ENCODE measurements around the gene SLC16A13. TPM values are rescaled to one million over a fixed set of nuclear protein-coding genes. Genes with fewer than 3 reads are reported as not detected.
A peak's percentile ranks its signal among the peaks of the same experiment; 100 is the strongest.

Gene SLC16A13
- total and polyA plus RNA-seq, 2 experiments from 2014 or later: 1.1 TPM; not detected in 1

DNA sequence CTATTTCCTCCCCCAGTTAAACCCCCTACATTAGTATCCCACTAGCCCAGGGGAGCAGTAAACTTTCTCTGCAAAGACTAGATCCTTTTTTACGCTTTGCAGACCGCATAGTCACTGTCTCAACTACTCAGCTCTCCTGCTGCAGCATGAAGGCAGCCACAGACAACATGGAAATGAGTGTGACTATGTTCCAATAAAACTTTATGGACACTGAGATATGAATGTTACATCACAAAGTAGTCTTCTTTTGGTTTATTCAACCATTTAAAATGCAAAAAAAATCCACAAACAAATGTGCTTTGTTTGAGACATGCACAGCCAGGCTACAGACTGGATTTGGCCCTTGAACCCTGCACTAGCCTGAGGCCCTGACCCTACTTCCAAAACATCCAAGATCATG is 25.3 kb upstream of the SLC16A13 start:
- Histone ChIP-seq H2AFZ (no peak overlapping the region), H3K4me1 (ENCODE audit: insufficient read depth) (peaks cover 9% of the 10 kb centered on the region; the same call in 1 of the 2 replicates), H3K27ac (no peak overlapping the region), H3K36me3 (ENCODE audit: low read depth) (no peaks in the 10 kb centered on the region), H3K9me2 (ENCODE audit: insufficient read depth) (no peaks in the 10 kb centered on the region), H3K27me3 (replicated peaks; ENCODE audit: insufficient read depth) (no peaks in the 10 kb centered on the region), H3K4me3 (peak overlapping the region; percentile 95), H3F3A (ENCODE audit: insufficient read depth) (peaks cover 14% of the 10 kb centered on the region), H3K79me2 (ENCODE audit: insufficient read depth) (peaks cover 80% of the 10 kb centered on the region), H3K9me3 (ENCODE audit: low read depth) (no peaks in the 10 kb centered on the region), H3K9ac (0 out of 2 replicates have a peak overlapping the region, but pooled peaks have one; percentile 2), H3K4me2 (ENCODE audit: unreplicated experiment) (peak overlapping the region; percentile 94), H4K20me1 (ENCODE audit: insufficient read depth) (no peaks in the 10 kb centered on the region)
- TF ChIP-seq EZH2 (IDR thresholded peaks at IDR 0.05; ENCODE audit: insufficient read depth, poor library complexity, severe bottlenecking) (no peak), EZH2phosphoT487 (IDR thresholded peaks at IDR 0.05; ENCODE audit: insufficient read depth, low read depth) (no peak)
- in situ Hi-C loops (cut with MboI): loop anchor here (5.0 kb wide), 1 partner anchor 98 kb away; no protein-coding TSS in a partner anchor
- DNase-seq: no peak
- 97 to 98% methylated on average over 2 of the region's 2 CpGs for WGBS, 2 experiments (ENCODE audit: low coverage in 1 of 2, low lambda C conversion rate in 2 of 2, missing lambda C conversion rate in 2 of 2)

DNA sequence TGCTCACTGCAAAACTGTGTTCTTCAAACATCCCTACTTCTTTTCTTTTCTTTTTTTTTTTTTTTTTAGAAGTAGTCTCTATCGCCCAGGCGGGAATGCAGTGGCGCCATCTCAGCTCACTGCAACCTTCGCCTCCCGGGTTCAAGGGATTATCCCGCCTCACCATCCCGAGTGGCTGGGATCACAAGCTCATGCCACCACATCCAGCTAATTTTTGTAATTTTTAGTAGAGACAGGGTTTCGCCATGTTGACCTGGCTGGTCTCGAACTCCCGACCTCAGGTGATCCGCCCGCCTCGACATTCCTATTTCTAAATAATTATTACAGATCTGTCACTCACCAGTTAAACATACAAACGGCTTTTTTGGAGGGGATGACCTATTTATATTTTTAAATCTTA is 24.4 kb upstream of the SLC16A13 start:
- peaks cover 80% of the 10 kb centered on the region for H3K79me2 ChIP-seq (ENCODE audit: insufficient read depth)
- WGBS, 2 experiments (ENCODE audit: low coverage in 1 of 2, low lambda C conversion rate in 2 of 2, missing lambda C conversion rate in 2 of 2): 41 to 45% methylated on average over 14 of the region's 14 CpGs
- no peaks in the 10 kb centered on the region for H3K9me3 ChIP-seq (ENCODE audit: low read depth)
- no peaks in the 10 kb centered on the region for H3K9me2 ChIP-seq (ENCODE audit: insufficient read depth)
- peak overlapping the region; percentile 95 for H3K4me3 ChIP-seq
- no peak for DNase-seq
- in situ Hi-C loops (cut with MboI): loop anchor here (5.0 kb wide), 1 partner anchor 99 kb away; no protein-coding TSS in a partner anchor
- peak overlapping the region; percentile 94 for H3K9ac ChIP-seq
- peaks cover 18% of the 10 kb centered on the region; the same call in 1 of the 2 replicates for H3K4me1 ChIP-seq (ENCODE audit: insufficient read depth)
- no peak overlapping the region; the same call in 1 of the 2 replicates for H3K27ac ChIP-seq
- no peaks in the 10 kb centered on the region for H3K36me3 ChIP-seq (ENCODE audit: low read depth)
- TF ChIP-seq EZH2phosphoT487 (IDR thresholded peaks at IDR 0.05; ENCODE audit: insufficient read depth, low read depth) (no peak), EZH2 (IDR thresholded peaks at IDR 0.05; ENCODE audit: insufficient read depth, poor library complexity, severe bottlenecking) (no peak)
- peak overlapping the region; percentile 94 for H3K4me2 ChIP-seq (ENCODE audit: unreplicated experiment)
- H4K20me1 ChIP-seq (ENCODE audit: insufficient read depth): no peaks in the 10 kb centered on the region
- H3K27me3 ChIP-seq (replicated peaks; ENCODE audit: insufficient read depth): no peaks in the 10 kb centered on the region
- peaks cover 21% of the 10 kb centered on the region for H3F3A ChIP-seq (ENCODE audit: insufficient read depth)
- H2AFZ ChIP-seq: peak overlapping the region; percentile 84

DNA sequence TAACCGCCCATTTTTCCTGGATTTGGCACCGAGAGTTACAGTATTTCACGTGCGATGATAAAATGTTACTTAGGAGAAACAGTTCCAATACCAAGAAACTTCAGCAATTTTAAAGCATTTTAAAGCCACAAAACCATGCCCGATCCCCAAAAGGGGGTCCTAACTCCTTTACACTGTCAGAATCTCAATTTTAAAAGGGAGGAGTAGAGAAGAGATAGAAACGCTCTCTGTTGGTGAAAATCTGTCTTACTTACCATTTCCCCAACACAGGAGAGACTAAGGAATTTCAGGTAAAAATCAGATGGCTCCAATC is 23.9 kb upstream of the SLC16A13 start:
- Histone ChIP-seq H3K4me3 (peak overlapping the region; percentile 95), H3K27me3 (replicated peaks; ENCODE audit: insufficient read depth) (no peaks in the 10 kb centered on the region), H3K4me2 (ENCODE audit: unreplicated experiment) (peak overlapping the region; percentile 94), H3K9me2 (ENCODE audit: insufficient read depth) (no peaks in the 10 kb centered on the region), H2AFZ (peak overlapping the region; percentile 84), H3K9ac (peak overlapping the region; percentile 94), H3K4me1 (ENCODE audit: insufficient read depth) (peaks cover 18% of the 10 kb centered on the region; the same call in 1 of the 2 replicates), H3K27ac (peak overlapping the region; percentile 93), H4K20me1 (ENCODE audit: insufficient read depth) (no peaks in the 10 kb centered on the region), H3K79me2 (ENCODE audit: insufficient read depth) (peaks cover 78% of the 10 kb centered on the region), H3K9me3 (ENCODE audit: low read depth) (no peaks in the 10 kb centered on the region), H3K36me3 (ENCODE audit: low read depth) (no peaks in the 10 kb centered on the region), H3F3A (ENCODE audit: insufficient read depth) (peaks cover 21% of the 10 kb centered on the region)
- TF ChIP-seq EZH2 (IDR thresholded peaks at IDR 0.05; ENCODE audit: insufficient read depth, poor library complexity, severe bottlenecking): no peak
- no peak for TF ChIP-seq EZH2phosphoT487 (IDR thresholded peaks at IDR 0.05; ENCODE audit: insufficient read depth, low read depth)
- DNase-seq: peak; percentile 45
- in situ Hi-C loops (cut with MboI): loop anchor here (5.0 kb wide), 1 partner anchor 100 kb away; no protein-coding TSS in a partner anchor
- WGBS, 2 experiments (ENCODE audit: low coverage in 1 of 2, low lambda C conversion rate in 2 of 2, missing lambda C conversion rate in 2 of 2): 0 to 3% methylated on average over 6 of the region's 6 CpGs

DNA sequence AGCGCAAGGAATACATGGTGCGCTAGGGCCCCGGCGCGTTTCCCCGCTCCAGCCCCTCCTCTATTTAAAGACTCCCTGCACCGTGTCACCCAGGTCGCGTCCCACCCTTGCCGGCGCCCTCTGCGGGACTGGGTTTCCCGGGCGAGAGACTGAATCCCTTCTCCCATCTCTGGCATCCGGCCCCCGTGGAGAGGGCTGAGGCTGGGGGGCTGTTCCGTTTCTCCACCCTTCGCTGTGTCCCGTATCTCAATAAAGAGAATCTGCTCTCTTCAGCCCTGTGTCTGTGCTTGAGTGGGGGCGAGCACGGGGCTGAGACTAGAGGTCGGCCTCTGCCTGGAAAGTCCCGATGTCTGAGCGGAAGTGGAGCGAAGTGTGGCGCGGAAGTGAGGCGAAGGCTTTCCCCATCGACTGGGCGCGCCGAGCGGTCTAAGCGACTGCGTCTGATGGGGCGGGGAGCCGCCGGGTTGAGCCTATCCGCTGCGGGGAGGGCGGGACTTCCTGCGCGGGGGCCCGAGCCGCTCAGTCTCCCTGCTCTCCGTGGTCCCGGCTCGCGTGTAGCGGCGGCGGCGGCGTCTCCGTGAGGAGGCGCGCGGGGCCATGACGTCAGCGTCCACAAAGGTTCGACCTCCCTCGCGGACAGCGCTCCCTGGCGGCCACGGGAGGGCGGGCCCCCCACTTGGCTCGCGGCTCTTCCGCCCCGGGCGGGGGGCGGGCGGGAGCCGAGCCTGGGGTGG is 21.4 kb upstream of the SLC16A13 start:
- Histone ChIP-seq H4K20me1 (ENCODE audit: insufficient read depth) (no peaks in the 10 kb centered on the region), H3K27ac (peak overlapping the region; percentile 93), H3K9me2 (ENCODE audit: insufficient read depth) (no peaks in the 10 kb centered on the region), H3F3A (ENCODE audit: insufficient read depth) (peaks cover 21% of the 10 kb centered on the region), H3K9me3 (ENCODE audit: low read depth) (no peaks in the 10 kb centered on the region), H3K4me3 (peak overlapping the region; percentile 95), H3K9ac (peak overlapping the region; percentile 94), H3K27me3 (replicated peaks; ENCODE audit: insufficient read depth) (no peaks in the 10 kb centered on the region), H2AFZ (peak overlapping the region; percentile 66), H3K4me1 (ENCODE audit: insufficient read depth) (peaks cover 31% of the 10 kb centered on the region), H3K36me3 (ENCODE audit: low read depth) (no peaks in the 10 kb centered on the region), H3K79me2 (ENCODE audit: insufficient read depth) (peaks cover 60% of the 10 kb centered on the region), H3K4me2 (ENCODE audit: unreplicated experiment) (peak overlapping the region; percentile 94)
- whole genome bisulfite sequencing, 2 experiments (ENCODE audit: low coverage in 1 of 2, low lambda C conversion rate in 2 of 2, missing lambda C conversion rate in 2 of 2): 1 to 2% methylated on average over 30 to 46 of the region's 75 CpGs
- no peak for TF ChIP-seq EZH2 (IDR thresholded peaks at IDR 0.05; ENCODE audit: insufficient read depth, poor library complexity, severe bottlenecking)
- TF ChIP-seq EZH2phosphoT487 (IDR thresholded peaks at IDR 0.05; ENCODE audit: insufficient read depth, low read depth): no peak
- in situ Hi-C loops (cut with MboI): loop anchor here (5.0 kb wide), 1 partner anchor 102 kb away; no protein-coding TSS in a partner anchor
- DNase-seq: peak; percentile 100
